GM19452 (cell line): ENCODE data around the gene NELFCD.

Source experiments
- ATAC-seq: cut with Tn5 transposase; IDR thresholded peaks from one replicate; pipeline ENCODE4 v1.9.1; 2021; ENCODE audit not compliant: unreplicated experiment

NELFCD gene

DNA sequence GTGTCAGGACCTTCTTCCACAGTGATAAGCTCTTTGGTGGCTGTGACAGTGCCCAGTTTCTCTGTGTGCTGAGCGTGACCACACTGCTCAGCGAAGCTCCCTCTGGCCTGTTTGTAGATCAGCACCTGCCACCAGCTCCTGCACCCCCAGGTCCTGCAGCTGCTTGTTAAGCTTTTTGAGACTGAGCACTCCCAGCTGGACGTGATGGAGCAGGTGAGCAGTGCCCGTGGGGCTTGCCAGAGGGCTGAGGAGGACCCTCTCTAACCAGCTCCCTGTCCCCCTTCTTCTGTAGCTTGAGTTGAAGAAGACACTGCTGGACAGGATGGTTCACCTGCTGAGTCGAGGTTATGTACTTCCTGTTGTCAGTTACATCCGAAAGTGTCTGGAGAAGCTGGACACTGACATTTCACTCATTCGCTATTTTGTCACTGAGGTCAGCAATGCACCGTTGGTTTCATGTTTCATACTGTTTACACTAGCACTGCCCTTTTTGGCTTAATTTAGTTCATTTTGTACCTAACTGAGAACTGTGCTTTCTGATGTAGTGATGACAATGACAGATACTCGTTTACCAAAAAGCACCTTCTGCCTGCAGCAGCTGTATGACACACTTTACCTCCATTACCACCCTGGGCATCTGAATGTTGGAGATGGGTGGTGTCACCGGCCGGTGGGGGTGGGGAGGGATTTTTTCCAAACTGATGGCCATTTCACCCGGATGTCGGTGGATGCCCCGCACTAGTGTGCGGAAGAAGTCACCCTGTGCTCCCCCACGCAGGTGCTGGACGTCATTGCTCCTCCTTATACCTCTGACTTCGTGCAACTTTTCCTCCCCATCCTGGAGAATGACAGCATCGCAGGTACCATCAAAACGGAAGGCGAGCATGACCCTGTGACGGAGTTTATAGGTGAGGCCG, 12.5 kb downstream of the NELFCD start:
- ATAC-seq = no peak

DNA sequence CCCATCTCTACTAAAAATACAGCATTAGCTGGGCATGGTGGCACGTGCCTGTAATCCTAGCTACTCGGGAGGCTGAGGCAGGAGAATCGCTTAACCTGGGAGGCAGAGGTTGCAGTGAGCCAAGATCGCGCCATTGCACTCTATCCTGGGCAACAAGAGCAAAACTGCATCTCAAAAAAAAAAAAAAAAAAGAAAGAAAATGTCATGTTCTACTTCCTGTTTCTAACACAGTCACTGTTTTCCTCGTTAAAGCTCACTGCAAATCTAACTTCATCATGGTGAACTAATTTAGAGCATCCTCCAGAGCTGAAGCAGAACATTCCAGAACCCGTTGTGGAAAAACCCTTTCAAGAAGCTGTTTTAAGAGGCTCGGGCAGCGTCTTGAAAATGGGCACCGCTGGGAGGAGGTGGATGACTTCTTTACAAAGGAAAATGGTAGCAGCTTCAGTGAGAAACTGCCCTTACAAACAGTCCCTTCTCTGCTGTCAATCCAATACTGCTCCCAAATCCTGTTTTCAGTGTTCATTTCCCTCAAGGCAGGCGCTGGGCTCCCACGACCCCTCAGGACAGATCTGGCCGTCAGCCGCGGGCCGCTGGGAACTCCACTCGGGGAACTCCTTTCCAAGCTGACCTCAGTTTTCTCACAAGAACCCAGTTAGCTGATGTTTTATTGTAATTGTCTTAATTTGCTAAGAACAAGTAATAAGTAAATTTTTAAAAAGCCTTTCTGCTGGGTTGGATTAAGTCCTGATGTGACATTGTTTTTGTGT, 13.5 kb downstream of the NELFCD start:
- no peak for ATAC-seq

DNA sequence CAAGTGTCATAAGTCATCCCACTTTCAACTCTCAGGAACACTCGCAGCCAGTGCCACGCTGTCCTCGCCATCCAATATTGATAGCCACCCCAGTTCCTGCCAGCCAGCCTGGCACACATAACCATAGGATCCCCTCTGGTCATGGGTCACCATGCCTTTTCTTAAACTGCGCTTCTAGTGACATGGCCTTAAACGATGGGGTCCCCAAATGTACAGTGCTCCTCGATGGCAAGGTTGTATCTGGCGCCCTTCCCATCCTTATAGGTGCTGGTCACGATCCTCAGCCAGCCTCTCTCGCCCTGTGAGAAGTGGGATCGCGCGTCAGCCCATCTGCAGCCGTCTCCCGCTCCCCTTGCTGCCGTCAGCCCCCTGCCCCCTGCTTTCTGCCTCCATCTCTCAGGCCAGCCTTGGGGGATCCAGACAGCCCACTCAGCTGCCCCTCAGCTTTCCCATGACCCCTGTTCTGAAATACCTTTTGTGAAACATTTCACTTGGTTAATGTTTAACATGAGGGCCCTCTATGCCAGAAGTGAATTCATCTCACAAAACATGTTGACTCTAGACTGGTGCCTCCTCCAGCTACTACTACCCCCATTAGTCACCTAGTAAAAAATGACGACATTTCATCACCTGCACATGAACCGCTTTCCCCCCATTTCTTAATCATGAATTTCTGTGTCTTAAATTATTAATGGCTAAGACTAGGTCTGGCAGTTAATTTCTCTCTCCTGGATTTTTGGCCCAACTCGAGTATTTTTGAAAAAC, 14.6 kb downstream of the NELFCD start:
- no peak for ATAC-seq

DNA sequence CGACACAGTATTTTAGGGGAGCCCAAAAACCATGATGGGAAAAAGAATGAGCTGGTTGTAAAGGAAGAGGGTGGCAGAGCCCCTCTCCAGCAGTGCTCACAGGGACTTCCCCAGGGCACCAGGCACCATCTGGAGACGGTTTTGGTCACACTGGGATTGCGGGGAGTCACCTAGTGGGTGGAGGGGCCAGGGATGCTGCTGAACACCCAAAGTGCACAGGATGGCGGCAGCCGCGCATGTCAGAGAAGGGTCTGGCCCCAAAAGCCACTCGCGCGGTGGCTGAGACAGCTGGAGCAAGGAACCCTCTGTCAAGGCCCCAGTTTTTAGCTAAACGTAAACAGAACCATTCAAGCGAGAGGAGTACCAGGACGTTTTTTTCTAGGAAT, 15.2 kb downstream of the NELFCD start:
- ATAC-seq = no peak

DNA sequence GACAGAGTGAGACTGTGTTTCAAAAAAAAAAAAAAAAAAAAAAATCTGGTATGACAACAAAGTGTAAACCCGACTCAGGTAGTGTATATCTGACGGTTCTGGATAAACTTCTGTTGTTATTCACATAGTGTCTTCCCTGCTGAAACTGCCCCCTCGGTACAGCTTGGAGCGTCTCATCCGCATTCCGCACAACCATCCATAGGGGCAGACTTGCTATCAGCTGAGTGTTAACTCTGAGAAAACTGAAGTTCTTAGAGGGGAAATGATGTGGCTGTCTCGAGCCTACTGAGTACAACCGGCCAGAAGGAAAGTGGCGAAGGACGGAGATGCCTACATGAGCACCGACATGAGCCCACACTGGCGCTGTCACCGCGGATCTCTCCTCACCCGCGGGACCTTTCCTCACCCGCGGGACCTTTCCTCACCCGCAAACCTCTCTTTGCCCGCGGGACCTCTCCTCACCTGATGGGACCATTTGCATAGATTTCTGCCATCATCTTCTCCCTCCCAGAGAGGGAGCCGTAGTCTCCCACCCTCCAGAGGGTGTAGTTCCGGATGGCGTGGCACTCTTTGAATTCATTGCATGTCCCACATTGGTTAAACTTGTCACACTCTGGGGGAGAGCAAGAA, 16.2 kb downstream of the NELFCD start:
- ATAC-seq = no peak

DNA sequence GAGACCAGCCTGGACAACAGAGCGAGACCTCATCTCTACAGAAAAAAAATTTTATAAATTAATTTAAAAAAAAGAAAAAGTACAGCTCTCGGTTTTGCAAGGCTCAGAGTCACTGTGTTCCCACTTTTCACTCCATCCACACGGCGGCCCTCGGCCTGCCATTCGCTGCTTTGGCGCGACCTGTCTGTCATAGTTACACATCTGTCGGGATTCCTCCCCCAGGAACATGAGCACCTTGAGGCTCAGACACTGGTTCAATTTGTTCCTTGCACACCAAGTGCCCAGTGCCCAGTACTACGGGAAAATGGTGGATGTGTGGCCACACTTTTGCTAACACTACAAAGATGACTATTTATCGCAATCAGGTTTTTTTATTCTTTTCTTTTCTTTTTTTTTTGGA, 17.6 kb downstream of the NELFCD start:
- no peak for ATAC-seq

DNA sequence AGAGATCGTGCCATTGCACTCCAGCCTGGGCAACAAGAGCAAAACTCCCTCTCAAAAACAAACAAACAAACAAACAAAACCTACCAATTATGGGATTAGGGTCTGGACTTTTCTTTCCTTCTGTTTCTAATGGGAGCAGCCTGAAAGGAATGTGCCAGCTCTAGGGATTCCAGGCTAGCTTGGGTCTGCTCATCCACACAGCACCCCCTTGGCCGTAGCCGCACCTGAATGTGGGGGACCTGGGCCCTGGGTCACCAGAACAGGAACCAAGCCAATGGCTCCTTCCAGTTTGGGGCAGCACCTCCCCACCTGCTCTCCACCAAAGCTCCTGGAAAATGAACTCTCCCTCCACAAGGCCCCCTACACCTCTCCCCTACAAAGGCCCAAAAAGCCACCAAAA, 19.3 kb downstream of the NELFCD start:
- ATAC-seq = no peak

DNA sequence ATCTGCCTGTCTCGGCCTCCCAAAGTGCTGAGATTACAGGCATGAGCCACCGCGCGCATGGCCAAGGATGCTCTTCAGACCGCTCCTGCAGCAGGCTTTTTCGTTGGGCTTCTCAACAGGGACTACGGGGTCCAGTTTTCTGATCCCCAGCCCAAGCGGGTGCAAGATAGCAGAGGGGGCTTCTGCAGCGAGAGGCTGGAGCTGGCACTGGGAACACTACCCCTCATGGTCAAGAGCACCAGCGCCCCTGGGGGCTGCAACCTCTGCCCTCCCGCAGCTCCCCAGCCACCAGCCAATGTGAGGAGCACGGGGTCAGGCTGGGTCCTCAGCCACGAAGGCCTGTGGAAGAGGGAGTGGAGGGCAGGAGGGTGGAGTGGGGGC, 20.0 kb downstream of the NELFCD start:
- no peak for ATAC-seq

DNA sequence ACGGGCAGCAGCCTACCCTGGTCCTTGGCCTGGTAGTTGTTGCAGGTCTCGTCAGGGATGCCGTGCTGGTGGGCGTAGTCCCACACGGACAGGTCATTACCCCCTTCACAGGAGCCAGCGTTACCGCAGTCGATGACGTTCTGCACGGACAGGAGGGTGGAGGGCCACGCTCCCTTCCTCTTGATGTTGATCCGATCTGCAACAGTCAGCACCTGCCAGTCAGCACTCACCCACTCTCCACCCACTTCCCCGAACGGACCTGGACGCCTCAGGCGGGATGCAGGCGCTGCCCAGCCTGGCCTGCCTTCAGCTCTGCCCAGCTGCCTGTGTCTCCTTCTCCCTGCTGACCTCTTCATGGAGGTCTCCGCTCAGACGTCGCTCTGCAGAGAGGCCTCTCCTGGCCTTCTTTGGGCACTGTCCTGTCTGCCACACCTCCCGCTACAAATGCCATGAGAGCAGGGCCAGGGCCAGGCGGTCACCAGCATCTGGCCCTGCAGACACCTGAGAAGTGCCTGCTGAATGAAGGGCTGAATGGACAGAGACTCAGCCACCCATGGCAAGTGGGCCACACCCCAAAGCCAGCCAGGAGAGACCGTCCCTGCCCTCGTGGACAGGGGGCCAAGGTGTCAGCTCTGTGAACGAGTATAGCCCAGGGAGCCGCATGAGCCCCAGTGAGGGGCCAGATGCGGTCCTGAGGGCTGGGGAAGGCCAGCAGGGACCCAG, 20.6 kb downstream of the NELFCD start:
- no peak for ATAC-seq

DNA sequence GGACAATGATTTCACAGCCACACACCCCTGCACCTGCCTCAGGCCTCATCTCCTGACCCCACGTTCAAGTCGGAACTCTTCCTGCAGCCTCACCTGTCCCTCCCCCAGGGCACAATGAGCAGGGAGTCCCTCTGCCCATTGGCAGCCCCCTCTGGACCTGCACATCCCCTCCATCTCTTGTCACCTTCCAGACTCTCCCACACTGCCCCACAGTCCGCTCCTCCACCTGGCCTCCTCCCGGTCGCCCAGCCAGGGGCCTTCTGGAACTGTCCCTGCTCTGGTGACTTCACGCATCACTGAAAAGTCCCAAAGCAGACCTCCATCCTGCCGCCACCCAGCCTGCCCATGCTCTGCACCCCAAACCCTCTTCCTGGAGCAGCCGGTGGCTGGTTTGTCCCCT, 21.3 kb downstream of the NELFCD start:
- no peak for ATAC-seq

DNA sequence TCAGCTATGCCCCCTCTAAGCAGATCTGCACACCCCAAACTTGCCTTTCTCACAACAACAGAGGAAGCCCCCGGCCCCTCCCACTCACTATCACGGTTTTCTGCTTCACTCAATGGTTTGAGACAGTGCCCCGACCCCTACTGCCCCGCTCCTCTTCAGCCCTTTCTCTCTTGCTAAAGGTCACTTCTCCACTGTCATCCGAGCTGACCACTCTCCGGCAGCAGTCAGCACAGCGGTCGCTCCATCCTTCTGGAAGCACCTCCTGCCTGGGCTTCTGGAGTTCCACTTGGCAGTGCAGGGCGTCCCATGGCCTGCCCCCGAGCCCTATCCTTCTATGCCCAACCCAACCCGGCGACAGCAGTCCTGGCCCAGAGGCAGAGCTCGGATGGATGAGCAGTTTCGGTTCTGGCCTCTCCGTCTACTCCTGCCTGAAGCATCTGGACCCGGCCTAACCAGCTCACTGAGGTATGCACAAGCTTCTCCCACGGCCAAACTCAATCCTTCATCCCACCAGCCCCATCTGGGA, 21.9 kb downstream of the NELFCD start:
- ATAC-seq = no peak

DNA sequence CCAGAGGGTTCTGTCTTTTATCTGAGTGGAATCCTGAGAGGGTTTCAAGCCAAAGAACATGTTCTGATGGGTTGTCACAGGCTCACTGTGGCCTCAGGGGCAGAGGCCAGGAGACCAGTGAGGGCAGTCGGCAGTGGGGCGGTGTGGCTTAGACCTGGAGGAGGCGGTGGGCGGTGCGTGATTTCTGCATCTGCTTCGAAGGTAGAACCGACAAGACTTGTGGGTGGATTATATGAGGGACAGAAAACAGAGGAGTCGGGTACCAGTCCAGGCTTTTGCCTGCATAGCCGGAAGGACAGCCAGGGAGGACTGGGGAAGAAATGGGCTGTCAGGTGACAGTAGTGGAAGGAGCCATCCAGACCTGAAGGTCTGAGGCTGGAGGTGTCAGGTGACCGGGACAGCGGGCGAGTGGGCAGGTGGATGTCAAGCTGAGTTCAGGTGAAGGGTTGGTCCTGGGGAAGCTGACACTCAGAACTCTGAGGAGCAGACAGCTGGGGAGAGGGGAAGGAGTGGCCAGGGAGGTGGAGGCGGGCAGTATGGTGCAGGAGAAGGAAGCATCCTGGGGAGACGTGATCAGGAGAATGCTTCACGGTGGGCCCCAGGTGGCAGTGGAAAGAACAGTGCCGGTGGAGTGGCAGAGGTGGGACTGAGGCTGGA, 22.9 kb downstream of the NELFCD start:
- ATAC-seq = no peak

DNA sequence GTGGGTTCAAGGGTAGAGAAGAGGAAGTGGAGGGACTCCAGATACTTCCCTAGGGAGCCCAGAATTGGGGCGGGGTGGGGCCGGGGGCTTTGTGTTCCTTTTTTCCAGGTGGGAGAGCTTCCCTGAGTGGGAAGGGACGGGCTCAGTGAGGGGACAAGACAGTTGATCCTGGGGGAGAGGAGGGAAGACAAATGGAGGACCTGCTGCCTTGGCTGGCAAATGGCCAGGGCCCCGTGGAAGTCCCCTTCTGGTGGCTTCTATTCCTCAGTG, 23.4 kb downstream of the NELFCD start:
- no peak for ATAC-seq

DNA sequence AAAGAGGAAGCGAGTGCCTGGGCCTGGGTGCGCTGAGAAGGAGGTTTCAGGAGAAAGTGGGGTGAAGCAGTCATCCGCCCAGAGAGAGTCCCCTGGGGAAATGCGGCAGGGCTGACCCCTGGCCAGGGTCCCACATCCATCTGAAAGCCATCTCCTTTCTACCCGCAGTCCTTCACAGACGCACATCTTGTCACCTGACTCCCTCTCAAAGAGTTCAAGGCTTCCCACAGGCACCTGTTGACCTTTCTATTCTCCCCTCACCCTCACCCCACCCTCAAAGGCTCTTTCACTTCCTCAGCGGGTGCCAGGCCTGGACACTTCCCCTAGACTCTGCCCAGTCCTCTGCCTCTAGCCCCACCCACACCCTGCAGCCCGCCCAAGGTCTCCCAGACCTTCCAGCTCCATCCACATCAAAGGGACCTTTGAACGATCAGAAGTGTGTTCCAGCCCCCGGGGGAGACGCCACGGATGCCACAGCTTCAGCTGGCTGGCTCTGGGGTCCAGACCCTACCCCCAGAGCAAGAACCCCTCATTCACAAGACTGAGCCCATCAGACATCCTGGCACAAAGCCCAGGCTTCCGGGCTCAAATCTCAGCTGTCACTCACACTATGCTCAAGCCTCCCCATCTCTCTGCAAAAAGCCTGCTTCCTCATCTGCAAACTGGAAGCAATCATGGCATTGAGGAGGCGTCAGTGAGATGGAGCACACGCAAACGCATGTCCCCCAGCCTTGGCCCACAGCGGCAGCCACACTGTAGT, 23.9 kb downstream of the NELFCD start:
- peak; percentile 67 for ATAC-seq

DNA sequence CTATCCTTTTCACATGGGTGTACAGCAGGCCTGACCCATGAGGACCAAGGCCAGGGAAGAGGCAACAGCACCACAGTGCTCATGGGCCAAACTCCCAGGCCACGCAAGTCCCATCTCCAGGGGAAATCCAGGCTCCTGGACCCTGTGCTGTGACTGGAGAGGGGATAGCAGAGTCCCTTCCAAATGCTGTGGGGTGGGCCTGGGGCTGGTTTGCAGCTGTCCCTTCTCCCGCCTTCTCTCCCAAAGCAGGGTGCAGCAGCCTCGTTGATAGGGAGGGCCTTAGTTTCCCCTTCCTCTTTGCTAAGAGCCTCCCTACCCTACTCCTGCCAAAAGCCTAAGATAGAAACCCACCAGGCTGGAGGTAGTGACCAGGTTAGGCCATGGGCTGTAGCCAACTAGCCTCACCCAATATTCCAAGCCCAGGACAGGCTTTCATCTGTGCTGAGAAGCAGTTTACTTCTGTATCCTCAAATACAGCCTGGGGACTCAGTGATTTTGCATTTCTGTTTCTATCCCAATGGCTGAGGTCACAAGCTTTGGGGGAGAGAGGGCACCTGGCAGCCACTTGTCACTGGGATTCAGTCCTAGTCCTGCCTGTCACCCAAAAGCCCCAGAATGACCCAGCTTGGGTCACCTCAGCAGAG, 24.6 kb downstream of the NELFCD start:
- ATAC-seq = no peak

DNA sequence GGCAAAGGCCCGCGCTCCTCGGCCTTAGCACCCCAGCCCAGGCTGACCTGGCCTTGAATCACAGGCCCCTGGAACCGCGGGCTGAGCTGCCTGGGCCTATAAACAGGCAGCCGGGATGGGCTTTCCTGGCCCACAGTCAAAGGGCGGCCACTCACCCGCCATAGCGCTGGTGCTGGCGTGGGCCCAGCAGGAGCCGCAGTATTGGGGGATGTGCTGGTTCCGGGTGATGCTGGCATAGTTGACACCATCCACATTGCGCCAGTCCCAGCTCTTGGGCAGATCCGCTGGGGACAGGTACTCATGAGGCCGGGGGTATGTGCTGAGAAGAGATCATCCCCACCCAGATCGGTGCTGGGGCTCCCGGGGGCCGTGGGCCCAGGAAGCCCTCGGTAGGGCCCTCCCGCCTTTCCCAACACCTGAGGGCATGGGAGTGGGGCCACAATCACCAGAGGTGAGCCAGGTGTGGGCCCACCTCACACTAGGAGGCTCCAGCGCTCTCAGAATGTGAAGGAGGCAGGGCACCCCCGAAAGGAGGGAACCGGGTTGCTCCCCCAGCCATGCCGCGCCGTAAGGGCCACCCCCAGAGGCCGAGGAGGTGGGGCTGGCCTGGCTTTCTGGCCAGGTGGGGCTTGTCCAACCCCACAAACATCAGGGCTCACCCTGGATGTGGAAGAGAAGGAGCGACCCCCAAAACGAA, 25.3 kb downstream of the NELFCD start:
- ATAC-seq = no peak

DNA sequence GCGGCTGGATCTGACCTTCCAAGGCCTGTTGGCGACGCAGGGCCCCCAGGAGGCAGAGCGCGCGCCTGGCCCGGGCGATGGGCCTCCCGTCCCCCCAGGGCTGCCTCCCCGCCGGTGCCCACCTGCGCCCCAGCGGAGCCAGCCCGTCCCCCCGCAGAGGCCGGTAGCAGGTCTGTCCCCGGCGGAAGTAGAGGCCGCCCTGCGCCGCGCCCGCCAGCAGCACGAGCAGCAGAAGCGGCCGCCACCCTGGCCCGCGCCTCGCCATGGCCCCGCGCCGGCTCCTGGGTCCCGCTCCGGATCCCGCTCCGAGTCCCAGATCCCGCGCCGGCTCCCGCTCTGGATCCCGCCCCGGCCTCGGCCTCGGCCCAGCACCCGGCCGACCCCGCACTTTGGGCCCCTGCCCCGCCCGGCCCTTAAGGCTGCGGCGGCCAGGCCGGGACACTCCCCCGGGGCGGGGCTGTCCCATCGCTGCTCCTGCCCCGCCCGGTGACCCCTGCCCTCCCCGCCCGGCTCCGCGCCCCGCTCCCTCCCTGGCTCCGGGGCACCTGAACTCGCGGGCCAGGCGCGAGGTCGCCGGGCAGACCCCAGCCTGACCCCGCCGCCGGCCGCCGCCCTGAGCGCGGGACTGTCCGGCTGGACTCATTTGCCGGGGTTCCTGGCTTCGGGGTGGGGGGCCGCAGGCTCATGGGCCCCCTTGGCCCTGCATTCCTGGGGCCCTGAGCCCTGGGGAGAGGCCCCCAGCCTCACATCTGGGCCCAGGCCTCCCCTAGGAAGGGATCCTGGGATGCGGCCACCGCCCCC, 26.0 kb downstream of the NELFCD start, which contains the start of gene CTSZ:
Gene CTSZ (minus strand): TSS at position 391 of the 801 bp plus-strand sequence. CDS start 126 bp downstream, at position 265.
- no peak for ATAC-seq
